Muscle of arm (tissue), 12 donors: ENCODE measurements around the gene CACYBP. TPM values are rescaled to one million over a fixed set of nuclear protein-coding genes. Genes with fewer than 3 reads are reported as not detected.

ENCODE experiments used
- DNase-seq: peaks from one replicate; pipeline ENCODE4 v3.0.0-alpha.2; 2013
- polyA plus RNA-seq, 12 donors: library from polyadenylated mRNA; unstranded; fragments of 120-200 nt; gene quantifications; one replicate each; pipeline ENCODE4 v1.2.1, GENCODE V29; 2013; ENCODE audit not compliant: insufficient read length in 12 of 12

The CACYBP gene
- polyA plus RNA-seq, 12 donors, result 98.3 to 162 (median 104) TPM; not detected in 1

- DNase-seq, result no peak
Measured at GRCh38 chr1:175045097-175045496, 45.4 kb downstream of the CACYBP start.

- DNase-seq, result no peak
Measured at GRCh38 chr1:175045519-175045918, 45.8 kb downstream of the CACYBP start.

GRCh38 chr1:175050992-175051391 is 51.2 kb downstream of the CACYBP start:
- no peak for DNase-seq

- DNase-seq, result no peak
Measured at GRCh38 chr1:175054736-175055135, 55.0 kb downstream of the CACYBP start.

Other genes starting within 250 kb of the CACYBP start
- 10 to 100 TPM in 11 of 12 donors, not detected in 1; 11.9 to 31.7 (median 27.5) TPM for gene MRPS14, start 23.5 kb downstream of the CACYBP start, polyA plus RNA-seq
- 1 to 10 TPM in 11 of 12 donors, not detected in 1; 2.8 to 6.6 (median 5.2) TPM for gene TNN, start 67.9 kb downstream of the CACYBP start, polyA plus RNA-seq
- 10 to 100 TPM in 11 of 12 donors, not detected in 1; 13.2 to 18.9 (median 16.0) TPM for gene KIAA0040, start 192.8 kb downstream of the CACYBP start, polyA plus RNA-seq